ENCODE results near the gene SLC13A2.
"Not testable (repeated sequence)": the region's sequence is repeated elsewhere in the genome, so short reads cannot be mapped to it uniquely, and the experiment has no call there.

Gene SLC13A2, protein sequence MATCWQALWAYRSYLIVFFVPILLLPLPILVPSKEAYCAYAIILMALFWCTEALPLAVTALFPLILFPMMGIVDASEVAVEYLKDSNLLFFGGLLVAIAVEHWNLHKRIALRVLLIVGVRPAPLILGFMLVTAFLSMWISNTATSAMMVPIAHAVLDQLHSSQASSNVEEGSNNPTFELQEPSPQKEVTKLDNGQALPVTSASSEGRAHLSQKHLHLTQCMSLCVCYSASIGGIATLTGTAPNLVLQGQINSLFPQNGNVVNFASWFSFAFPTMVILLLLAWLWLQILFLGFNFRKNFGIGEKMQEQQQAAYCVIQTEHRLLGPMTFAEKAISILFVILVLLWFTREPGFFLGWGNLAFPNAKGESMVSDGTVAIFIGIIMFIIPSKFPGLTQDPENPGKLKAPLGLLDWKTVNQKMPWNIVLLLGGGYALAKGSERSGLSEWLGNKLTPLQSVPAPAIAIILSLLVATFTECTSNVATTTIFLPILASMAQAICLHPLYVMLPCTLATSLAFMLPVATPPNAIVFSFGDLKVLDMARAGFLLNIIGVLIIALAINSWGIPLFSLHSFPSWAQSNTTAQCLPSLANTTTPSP

GRCh38 chr17:28473542-28473941 is at the start of gene SLC13A2:
TSS of gene SLC13A2 (plus strand) at chr17:28473644. CDS start at chr17:28473713, 69 bp downstream.
- no peak for DNase-seq

DNA sequence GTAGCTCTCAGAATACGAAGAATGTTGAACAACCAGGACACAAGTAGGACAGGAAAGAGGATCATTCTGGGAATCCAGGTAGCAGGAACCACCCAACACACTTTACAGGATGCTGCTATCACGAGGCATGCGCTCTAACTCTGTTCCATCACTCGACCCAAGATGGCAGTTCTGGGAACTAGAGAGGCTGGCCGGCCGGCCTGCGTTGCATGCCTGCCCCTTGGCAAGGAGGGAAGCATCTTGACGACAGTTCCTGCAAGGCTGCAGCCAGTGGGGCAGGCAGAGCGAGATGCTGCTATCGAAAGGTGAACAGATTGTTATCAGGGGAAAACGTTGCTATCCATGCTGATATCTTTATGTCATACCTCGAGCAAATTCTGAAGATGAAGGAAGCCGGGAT is 48.2 kb upstream of the SLC13A2 start:
- DNase-seq: no peak

DNA sequence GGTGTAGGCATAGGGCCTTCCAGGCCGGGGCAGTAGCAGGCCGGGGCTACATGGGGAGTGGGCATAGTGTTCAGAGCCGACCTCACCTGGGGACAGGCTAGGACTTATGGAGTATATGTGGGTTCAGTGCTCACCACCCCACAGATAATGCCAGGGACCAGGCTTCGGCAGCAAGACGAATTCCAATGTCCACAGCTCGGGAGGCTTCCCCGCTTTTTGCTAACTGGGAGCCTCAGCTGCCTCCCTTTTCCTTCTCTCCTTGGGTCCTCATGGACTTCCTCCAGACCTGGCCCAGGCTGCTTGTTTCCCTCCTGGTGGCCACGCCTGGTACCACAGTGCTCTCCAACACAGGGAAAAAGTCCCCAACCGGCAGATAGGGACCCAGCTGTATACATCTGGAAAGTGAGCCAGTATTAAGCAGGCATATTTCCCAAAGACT is 47.3 kb upstream of the SLC13A2 start:
- no peak for DNase-seq

- no peak for DNase-seq
These were observed 46.1 kb upstream of the SLC13A2 start for GRCh38 chr17:28427371-28427770.

DNA sequence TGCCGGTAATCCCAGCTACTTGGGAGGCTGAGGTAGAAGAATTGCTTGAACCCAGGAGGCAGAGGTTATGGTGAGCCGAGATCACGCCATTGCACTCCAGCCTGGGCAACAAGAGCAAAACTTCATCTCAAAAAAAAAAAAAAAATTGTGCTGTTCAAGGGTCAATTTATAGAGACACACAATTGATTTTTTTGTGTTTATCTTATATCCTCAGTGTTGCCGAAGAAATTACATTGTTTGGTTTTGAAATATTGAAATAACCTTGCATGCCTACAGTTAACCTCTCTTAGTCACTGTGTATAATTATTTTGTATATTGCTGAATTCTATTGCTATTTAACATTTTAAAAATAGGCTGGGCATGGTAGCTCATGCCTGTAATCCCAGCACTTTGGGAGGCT is 45.5 kb upstream of the SLC13A2 start:
- DNase-seq: not testable (repeated sequence)

- DNase-seq: no peak
These were observed 39.7 kb upstream of the SLC13A2 start for GRCh38 chr17:28433721-28434120.

DNA sequence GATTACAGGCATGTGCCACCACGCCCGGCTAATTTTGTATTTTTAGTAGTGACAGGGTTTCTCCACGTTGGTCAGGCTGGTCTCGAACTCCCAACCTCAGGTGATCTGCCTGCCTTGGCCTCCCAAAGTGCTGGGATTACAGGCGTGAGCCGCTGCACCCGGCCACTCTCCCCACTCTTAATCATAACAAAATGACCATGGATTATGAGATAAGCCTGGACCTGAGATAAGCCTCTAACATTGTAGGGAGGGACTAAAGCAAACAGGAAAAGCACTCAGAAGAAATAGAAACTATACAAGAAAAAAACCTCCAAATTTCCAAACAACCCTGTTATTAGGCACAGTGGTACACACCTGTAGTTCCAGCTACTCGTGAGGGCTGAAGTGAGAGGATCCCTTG is 39.1 kb upstream of the SLC13A2 start:
- DNase-seq: not testable (repeated sequence)

DNA sequence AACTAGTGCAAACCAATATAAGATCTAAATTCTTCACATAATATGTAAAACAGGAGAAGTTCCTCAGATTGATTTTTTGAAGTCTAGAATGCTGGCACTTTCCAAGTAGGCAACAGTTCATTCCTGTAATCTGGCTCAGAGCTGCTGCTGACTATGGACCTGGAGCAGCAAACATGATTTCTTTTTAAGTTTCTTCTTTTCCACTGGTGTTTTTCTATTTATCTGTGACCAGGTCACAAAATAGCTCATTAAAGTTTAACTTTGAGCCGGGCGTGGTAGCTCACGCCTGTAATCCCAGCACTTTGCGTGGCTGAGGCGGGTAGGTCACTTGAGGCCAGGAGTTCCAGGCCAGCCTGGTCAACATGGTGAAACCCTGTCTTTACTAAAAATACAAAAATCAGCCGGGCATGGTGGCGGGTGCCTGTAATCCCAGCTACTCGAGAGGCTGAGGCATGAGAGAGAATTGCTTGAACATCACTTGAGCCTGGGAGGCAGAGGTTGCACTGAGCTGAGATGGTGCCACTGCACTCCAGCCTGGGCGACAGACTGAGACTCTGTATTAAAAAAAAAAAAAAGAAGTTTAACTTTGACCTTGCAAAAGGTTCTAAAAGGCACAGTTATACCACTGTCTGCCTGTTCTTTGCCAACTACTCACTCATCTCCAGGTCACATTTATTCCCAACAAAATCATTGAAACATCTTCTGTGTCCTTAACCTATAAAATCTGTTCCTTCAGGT is 29.4 kb upstream of the SLC13A2 start:
- DNase-seq: no peak

DNA sequence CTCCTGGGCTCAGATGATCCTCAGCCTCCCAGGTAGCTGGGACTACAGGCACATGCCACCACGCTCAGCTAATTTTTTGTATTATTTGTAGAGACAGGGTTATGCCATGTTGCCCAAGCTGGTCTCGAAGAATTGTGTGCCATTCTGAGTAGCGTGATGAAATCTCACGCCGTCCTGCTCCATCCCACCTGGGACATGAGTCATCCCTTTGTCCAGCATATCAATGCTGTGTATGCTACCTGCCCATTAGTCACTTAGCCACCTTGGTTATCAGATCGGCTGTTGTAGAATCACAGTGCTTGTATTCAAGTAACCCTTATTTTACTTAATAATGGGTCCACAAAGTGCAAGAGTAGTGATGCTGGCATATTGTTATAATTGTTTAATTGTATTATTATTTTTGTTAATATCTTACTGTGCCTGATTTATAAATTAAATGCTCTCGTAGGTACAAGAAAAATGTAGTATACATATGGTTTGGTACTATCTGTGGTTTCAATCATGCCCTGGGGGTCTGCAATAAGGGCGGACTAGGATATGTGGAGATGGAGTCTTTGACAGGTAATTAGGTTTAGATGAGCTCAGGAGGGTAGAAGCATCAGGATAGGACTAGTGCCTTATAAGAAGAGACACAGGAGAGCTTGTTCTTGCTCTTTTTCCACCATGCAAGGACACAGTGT is 26.6 kb upstream of the SLC13A2 start:
- no peak for DNase-seq

GRCh38 chr17:28447396-28447760 is 26.1 kb upstream of the SLC13A2 start:
- no peak for DNase-seq

DNA sequence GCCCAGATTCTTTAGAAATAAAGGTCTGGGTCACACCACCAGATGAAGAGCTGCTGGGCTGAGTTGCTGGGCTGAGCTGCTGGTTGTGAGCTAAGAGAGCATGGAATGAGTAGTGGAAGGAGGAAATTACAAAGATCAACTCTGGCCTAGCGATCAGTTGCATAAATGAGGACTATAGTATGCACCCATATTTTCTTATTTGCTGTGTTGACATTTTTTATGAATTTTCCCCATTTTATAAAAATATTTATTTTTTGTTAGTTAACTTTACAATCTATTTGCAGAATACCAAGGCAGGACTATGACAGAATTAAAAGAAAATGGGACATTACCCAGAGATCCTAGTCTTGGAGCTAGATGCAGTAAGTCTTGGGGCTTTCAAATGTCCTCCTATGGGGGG is 23.6 kb upstream of the SLC13A2 start:
- no peak for DNase-seq

DNA sequence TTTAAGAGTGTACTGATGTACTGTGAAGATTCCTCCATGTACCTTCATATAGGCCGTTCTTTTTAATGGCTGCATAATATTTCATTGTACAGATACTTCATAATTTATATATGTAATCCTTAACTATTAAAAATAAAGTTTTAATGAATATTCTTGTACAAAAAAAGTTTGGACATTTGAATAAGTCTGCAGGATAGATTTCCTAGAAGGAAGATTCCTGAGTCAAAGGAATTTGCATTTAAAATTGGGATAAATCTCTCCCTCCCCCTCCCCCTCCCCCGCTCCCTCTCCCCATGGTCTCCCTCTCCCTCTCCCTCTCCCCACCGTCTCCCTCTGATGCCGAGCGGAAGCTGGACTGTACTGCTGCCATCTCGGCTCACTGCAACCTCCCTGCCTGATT is 15.6 kb upstream of the SLC13A2 start:
- DNase-seq: no peak

- not testable (repeated sequence) for DNase-seq
These were observed 14.6 kb upstream of the SLC13A2 start for GRCh38 chr17:28458881-28459280.

- DNase-seq: no peak
These were observed 12.5 kb upstream of the SLC13A2 start for GRCh38 chr17:28460901-28461300.

- no peak for DNase-seq
These were observed 7.4 kb upstream of the SLC13A2 start for GRCh38 chr17:28466001-28466400.

DNA sequence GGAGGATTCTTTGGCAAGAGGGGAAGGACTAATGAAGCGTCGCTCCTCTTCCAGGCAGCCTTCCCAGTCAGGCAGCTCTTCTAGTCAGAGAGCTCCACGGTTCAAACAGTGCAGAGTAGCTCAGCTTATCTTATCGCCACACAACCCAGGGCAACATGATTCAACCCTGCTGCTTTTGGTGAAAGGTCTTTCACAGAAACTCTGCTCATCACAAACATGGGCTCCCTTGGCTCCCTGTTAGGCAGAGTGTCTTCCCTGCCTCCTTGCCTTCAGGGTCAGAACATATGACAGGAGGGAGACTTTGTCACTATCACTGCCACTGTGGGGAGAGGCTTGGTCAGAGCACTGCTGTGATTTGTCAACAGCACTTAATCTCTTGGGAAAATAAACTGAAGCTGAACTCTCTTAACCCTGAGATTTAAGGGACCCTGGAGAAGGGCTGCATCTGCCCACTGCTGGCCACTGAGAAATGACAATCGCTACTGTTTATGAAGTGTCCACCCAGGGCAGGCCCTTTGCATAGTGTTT is 6.9 kb upstream of the SLC13A2 start:
- DNase-seq: no peak

- DNase-seq: peak; percentile 48
These were observed 5.9 kb upstream of the SLC13A2 start for GRCh38 chr17:28467456-28468025.

DNA sequence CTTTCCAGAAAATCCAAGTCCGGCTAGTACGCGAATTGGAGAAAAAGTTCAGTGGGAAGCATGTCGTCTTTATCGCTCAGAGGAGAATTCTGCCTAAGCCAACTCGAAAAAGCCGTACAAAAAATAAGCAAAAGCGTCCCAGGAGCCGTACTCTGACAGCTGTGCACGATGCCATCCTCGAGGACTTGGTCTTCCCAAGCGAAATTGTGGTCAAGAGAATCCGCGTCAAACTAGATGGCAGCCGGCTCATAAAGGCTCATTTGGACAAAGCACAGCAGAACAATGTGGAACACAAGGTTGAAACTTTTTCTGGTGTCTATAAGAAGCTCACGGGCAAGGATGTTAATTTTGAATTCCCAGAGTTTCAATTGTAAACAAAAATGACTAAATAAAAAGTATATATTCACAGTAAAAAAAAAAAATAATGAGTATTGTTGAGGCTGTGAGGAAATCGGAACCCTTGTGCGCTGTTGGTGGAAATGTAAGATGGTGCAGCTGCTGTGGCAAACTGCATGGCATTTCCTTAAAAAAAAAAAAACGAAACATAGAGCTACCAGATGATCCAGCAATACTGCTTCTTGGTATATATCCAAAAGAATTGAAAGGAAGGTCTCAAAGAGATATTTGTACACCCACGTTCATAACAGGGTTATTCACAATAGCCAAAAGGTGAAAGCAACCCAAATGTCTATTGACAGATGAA is 5.3 kb upstream of the SLC13A2 start:
- DNase-seq: not testable (repeated sequence)

DNA sequence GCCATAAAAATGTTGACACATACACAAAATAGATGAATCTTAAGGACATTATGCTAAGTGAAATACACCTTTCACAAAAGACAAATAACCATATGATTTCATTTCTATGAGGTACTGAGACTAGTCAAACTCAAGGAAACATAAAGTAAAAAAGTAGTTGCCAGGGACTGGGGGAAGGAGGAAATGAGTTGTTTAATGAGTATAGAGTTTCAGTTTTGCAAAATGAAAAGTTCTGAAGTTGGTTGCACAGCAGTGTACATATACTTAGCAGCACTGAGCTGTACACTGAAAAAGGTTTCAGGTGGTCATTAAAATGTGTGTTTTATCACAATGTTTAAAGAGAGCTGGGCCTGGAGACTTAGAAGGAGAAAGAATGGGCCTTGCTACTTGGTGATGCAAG is 4.7 kb upstream of the SLC13A2 start:
- DNase-seq: no peak

DNA sequence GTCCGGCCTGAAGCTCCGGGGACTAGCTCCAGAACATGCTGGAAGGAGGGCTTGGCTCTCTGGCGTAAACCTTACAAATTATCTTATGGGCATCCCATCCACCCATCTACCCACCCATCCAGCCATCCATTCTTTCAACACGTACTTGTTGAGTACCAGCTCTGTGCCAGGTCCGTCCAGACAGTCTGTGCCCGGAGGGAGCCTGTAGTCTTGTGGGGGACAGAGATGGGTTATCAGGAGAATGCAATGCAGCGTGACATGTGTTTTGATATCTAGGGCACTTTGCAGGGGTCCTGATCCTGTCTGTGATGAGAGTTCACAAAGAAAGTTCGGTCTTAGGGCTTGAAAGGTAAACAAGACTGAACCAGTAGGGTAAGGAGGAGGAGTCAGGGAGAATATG is 4.1 kb upstream of the SLC13A2 start:
- no peak for DNase-seq

DNA sequence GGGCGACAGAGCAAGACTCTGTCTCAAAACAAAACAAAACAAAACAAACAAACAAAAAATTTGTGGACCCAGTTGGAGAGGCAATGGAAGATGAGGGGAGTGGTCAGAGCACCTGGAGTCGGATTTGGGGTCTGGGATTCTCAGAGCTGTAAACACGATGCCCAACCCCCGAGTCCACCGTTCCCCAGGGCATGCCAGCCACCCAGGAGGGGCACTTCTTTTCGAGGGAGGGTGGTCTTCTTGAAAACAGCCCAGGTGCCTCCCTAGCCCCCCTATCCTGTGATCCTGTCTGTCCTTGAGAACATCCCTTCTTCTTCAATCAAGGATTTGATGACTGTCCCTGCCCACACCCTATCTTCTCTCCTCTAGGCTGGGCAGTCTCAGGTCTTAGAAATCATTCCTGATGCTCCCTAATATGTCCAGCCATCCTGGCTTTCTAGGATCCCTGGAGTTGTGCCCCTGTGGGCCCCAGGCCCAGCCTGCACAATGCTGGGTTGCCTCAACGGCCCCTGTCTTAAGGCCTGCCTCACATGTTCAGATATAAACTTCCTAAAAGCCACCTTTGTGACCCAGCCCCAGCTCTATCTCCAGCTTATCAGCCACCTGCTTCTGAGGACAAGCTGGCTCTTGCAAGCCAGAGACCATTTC is 3.1 kb upstream of the SLC13A2 start:
- DNase-seq: no peak
